Left cardiac atrium (tissue), 4 donors: Measurements from ENCODE around the gene IFITM5. TPM values are rescaled to one million over a fixed set of nuclear protein-coding genes. Genes with fewer than 3 reads are reported as not detected.
"Not testable (repeated sequence)": the region's sequence is repeated elsewhere in the genome, so short reads cannot be mapped to it uniquely, and the experiment has no call there.

Source experiments
- ATAC-seq, 2 donors: fragments of 200-7000 bp; cut with Tn5 transposase; one replicate each; pipeline ENCODE4 v1.9.1; 2020; ENCODE audit warnings: mild to moderate bottlenecking in 2 of 2, moderate library complexity in 2 of 2
- DNase-seq: peaks from one replicate; pipeline ENCODE4 v3.0.0-alpha.2; 2020
- intact Hi-C, 2 donors: fragments of 100-400 bp; cut with DNase I; formaldehyde crosslinking; loops; one replicate each; pipeline versions ENCODE4 v1.14.1 to v1.15.1; 2022 to 2023
- long read RNA-seq: library from polyadenylated mRNA; unstranded; transcript quantifications from one replicate; pipeline ENCODE4 v2.0.0, GENCODE V29; 2021
- total RNA-seq, 2 donors: library from RNA; stranded (reverse); fragmentation: NEBNext Ultra II Directional; extraction: Animal tissue kit (Norgen Biotek cat#: 25700); gene quantifications; one replicate each; pipeline ENCODE4 v1.2.1, GENCODE V29; 2021
- donor health status: DM: no; HTN: yes; CAD: no.
- donor health status: DM: no; HTN: yes; CAD: no; lungs with severe emphysema.
- donor health status: DM: yes; HTN: yes; CAD: no.
- donor health status: Dilated cardiomyopathy.

The IFITM5 gene
- total RNA-seq, result not detected
- long read RNA-seq, result 0 reads

- DNase-seq (peak; percentile 19), ATAC-seq (no peak)
- intact Hi-C loops, result loop anchor here in 1 of 2 donors (10.0 kb wide), 1 partner anchor 64 kb away; the partner anchor contains the start of genes PSMD13 and SIRT3
Observed at GRCh38 chr11:299081-299891, at the start of gene IFITM5. Gene IFITM5 (minus strand): TSS chr11:299526. CDS start chr11:299490, 36 bp downstream.

- DNase-seq (no peak), ATAC-seq (no peak)
- intact Hi-C loops, result no loop called here
Observed at GRCh38 chr11:346529-346928, 47.2 kb upstream of the IFITM5 start.

- ATAC-seq, result no peak
Observed at GRCh38 chr11:344836-345578, 45.7 kb upstream of the IFITM5 start.

GRCh38 chr11:342328-342727, 43.0 kb upstream of the IFITM5 start:
- intact Hi-C loops, result no loop called here
- DNase-seq (no peak), ATAC-seq (no peak)

More at GRCh38 chr11:344836-345578, 45.7 kb upstream of the IFITM5 start:
- no peak for DNase-seq
- intact Hi-C loops, result no loop called here

- no peak for DNase-seq
- ATAC-seq, result no peak
- intact Hi-C loops, result no loop called here
Observed at GRCh38 chr11:340539-341512, 41.5 kb upstream of the IFITM5 start.

GRCh38 chr11:339963-340362, 40.6 kb upstream of the IFITM5 start:
- ATAC-seq, result no peak
- intact Hi-C loops, result no loop called here
- no peak for DNase-seq

- DNase-seq (no peak), ATAC-seq (no peak)
- intact Hi-C loops, result no loop called here
Observed at GRCh38 chr11:337711-338110, 38.4 kb upstream of the IFITM5 start.

GRCh38 chr11:336659-337198, 37.4 kb upstream of the IFITM5 start:
- intact Hi-C loops, result no loop called here
- DNase-seq, result no peak
- ATAC-seq, result no peak

GRCh38 chr11:335779-336658, 36.7 kb upstream of the IFITM5 start:
- DNase-seq (peak; percentile 53), ATAC-seq (peak; percentile 36 to 77)
- intact Hi-C loops, result no loop called here

- intact Hi-C loops, result no loop called here
- ATAC-seq (peak; percentile 51 to 83), DNase-seq (peak; percentile 68)
Observed at GRCh38 chr11:334264-334994, 35.1 kb upstream of the IFITM5 start.

- DNase-seq, ATAC-seq, intact Hi-C loops: not testable (repeated sequence)
Observed at GRCh38 chr11:333616-334263, 34.4 kb upstream of the IFITM5 start.

GRCh38 chr11:332651-333480, 33.5 kb upstream of the IFITM5 start:
- no peak for DNase-seq
- intact Hi-C loops, result no loop called here
- no peak for ATAC-seq

- DNase-seq (no peak), ATAC-seq (no peak)
- intact Hi-C loops, result no loop called here
Observed at GRCh38 chr11:331358-332060, 32.2 kb upstream of the IFITM5 start.

GRCh38 chr11:330694-331357, 31.5 kb upstream of the IFITM5 start:
- intact Hi-C loops, result no loop called here
- no peak for DNase-seq

GRCh38 chr11:330307-330693, 31.0 kb upstream of the IFITM5 start:
- ATAC-seq, result no peak

More at GRCh38 chr11:330694-331357, 31.5 kb upstream of the IFITM5 start:
- ATAC-seq, result no peak

More at GRCh38 chr11:330307-330693, 31.0 kb upstream of the IFITM5 start:
- intact Hi-C loops, result no loop called here
- no peak for DNase-seq
